HepG2 (cell line): ENCODE measurements around the gene POU2F2. TPM values are rescaled to one million over a fixed set of nuclear protein-coding genes. Genes with fewer than 3 reads are reported as not detected.

ENCODE experiments used
- ATAC-seq: fragments of 200-7000 bp; cut with Tn5 transposase; 3 replicates; pipeline ENCODE4 v1.9.1; 2020; ENCODE audit warnings: mild to moderate bottlenecking, moderate library complexity
- BruUV-seq: library from RNA; stranded (reverse); fragments of 400-500 nt; replicated peaks from 2 replicates; lab custom pipeline; 2021; lab: Mats Ljungman, UMichigan
- CTCF ChIA-PET: fragments of 300-600 bp; formaldehyde crosslinking; extraction: SDS; loops from one replicate; lab custom pipeline; 2021; ENCODE audit warnings: low total read pairs, inconsistent platforms, low intra/inter-chr PET ratio; lab: Yijun Ruan, JAX
- POLR2A ChIA-PET: fragments of 350-600 bp; sonication (Branson Sonifier 250); formaldehyde crosslinking; loops from one replicate; lab custom pipeline; 2020; ENCODE audit warnings: antibody characterized with exemption, inconsistent platforms; lab: Yijun Ruan, JAX
- DNase-seq: peaks from one replicate; pipeline ENCODE4 v3.0.0-alpha.2; 2015; ENCODE audit warnings: low spot score
- FAIRE-seq: peaks from 3 replicates; lab custom pipeline; 2011; peaks lifted over from hg19 to GRCh38; lab: Jason Lieb, UNC
- H2AFZ ChIP-seq: one replicate; pipeline ENCODE4 v1.6.1; 2011; ENCODE audit warnings: low read length, inconsistent platforms
- H3K27ac ChIP-seq: fragments of 300-600 bp; 3 replicates; pipeline ENCODE4 v1.8.0; 2011; ENCODE audit warnings: mixed run types, mild to moderate bottlenecking, mixed read lengths, low read length, inconsistent platforms; ENCODE audit not compliant: insufficient read depth; ENCODE audit errors: extremely low read length
- H3K27me3 ChIP-seq, 2 experiments: fragments of 200-600 bp in 1 of 2; 2 replicates in 1 of 2; 3 replicates in 1 of 2; pipeline versions ENCODE4 v1.6.0 to v1.8.0; 2011; ENCODE audit warnings: low read length in 2 of 2, mild to moderate bottlenecking in 2 of 2, moderate library complexity in 2 of 2, inconsistent platforms in 1 of 2; ENCODE audit not compliant: insufficient read depth in 2 of 2, control insufficient read depth in 1 of 2
- H3K36me3 ChIP-seq, 2 experiments: fragments of 200-600 bp in 1 of 2; replicated peaks in 1 of 2; 2 replicates in 1 of 2; 3 replicates in 1 of 2; pipeline versions ENCODE4 v1.5.1 to v1.8.0; 2011; ENCODE audit warnings: low read length in 2 of 2, inconsistent platforms in 1 of 2; ENCODE audit not compliant: insufficient read depth in 2 of 2, control insufficient read depth in 1 of 2
- H3K4me1 ChIP-seq: 2 replicates; pipeline ENCODE4 v1.5.1; 2012; ENCODE audit warnings: low read length, inconsistent platforms; ENCODE audit not compliant: insufficient read depth
- H3K4me2 ChIP-seq: 2 replicates; pipeline ENCODE4 v1.6.0; 2011; ENCODE audit warnings: low read depth, low read length, inconsistent platforms
- H3K4me3 ChIP-seq, 3 experiments: fragments of 200-600 bp in 1 of 3; sonication (generic), shearing (Covaris generic) in 1 of 3; replicated peaks in 1 of 3; 2 replicates each; pipeline ENCODE4 v1.5.1; 2011 to 2016; ENCODE audit warnings: low read length in 3 of 3, inconsistent platforms in 2 of 3, low read depth in 2 of 3, mild to moderate bottlenecking in 2 of 3, control low read depth in 1 of 3, mixed read lengths in 1 of 3; ENCODE audit not compliant: insufficient read depth in 1 of 3
- H3K79me2 ChIP-seq: one replicate; pipeline ENCODE4 v1.6.1; 2011; ENCODE audit warnings: low read length, inconsistent platforms; ENCODE audit not compliant: insufficient read depth
- H3K9ac ChIP-seq: 2 replicates; pipeline ENCODE4 v1.6.0; 2011; ENCODE audit warnings: mild to moderate bottlenecking, low read depth, low read length, inconsistent platforms; ENCODE audit not compliant: insufficient read depth
- H3K9me3 ChIP-seq: 2 replicates; pipeline ENCODE4 v1.5.1; 2012; ENCODE audit warnings: mild to moderate bottlenecking, low read length
- H4K20me1 ChIP-seq: 2 replicates; pipeline ENCODE4 v1.6.0; 2011; ENCODE audit warnings: inconsistent platforms, mild to moderate bottlenecking, low read length, moderate library complexity; ENCODE audit not compliant: insufficient read depth
- ATF1 ChIP-seq: IDR thresholded peaks from 2 replicates; pipeline ENCODE4 v1.6.1; 2016; ENCODE audit warnings: mild to moderate bottlenecking, control low read depth
- BORCS8-MEF2B ChIP-seq: sonication (generic); formaldehyde crosslinking; IDR thresholded peaks from 2 replicates; pipeline ENCODE4 v1.8.0; 2022; ENCODE audit warnings: mild to moderate bottlenecking, missing genetic modification reagents
- CHD4 ChIP-seq: fragments of 200-600 bp; sonication (generic); IDR thresholded peaks from 2 replicates; pipeline ENCODE4 v1.7.0; 2017; ENCODE audit warnings: mild to moderate bottlenecking, low read length, borderline replicate concordance
- GATAD2A ChIP-seq: IDR thresholded peaks from 2 replicates; pipeline ENCODE4 v1.6.1; 2016
- GTF3A ChIP-seq: sonication (generic); formaldehyde crosslinking; conservative IDR thresholded peaks from 2 replicates; pipeline ENCODE4 v1.4.0; 2020; ENCODE audit warnings: mild to moderate bottlenecking, missing genetic modification reagents
- IRX3 ChIP-seq: sonication (generic); formaldehyde crosslinking; IDR thresholded peaks from 2 replicates; pipeline ENCODE4 v1.8.1; 2023; ENCODE audit warnings: mild to moderate bottlenecking, low read depth, missing genetic modification reagents, borderline replicate concordance
- KDM4B ChIP-seq: sonication (generic); formaldehyde crosslinking; IDR thresholded peaks from 2 replicates; pipeline ENCODE4 v1.4.0; 2020; ENCODE audit warnings: missing genetic modification reagents
- MTERF4 ChIP-seq: sonication (generic); formaldehyde crosslinking; IDR thresholded peaks from 2 replicates; pipeline ENCODE4 v1.8.0; 2023; ENCODE audit warnings: mild to moderate bottlenecking, missing genetic modification reagents
- NFKB2 ChIP-seq: sonication (generic); formaldehyde crosslinking; IDR thresholded peaks from 2 replicates; pipeline ENCODE4 v1.4.0; 2020; ENCODE audit warnings: missing genetic modification reagents, borderline replicate concordance
- NFYC ChIP-seq: IDR thresholded peaks from 2 replicates; pipeline ENCODE4 v1.6.1; 2016; ENCODE audit warnings: missing genetic modification reagents, missing compliant biosample characterization
- NR1H2 ChIP-seq: sonication (generic); formaldehyde crosslinking; IDR thresholded peaks from 2 replicates; pipeline ENCODE4 v1.8.1; 2022; ENCODE audit warnings: low read depth, missing genetic modification reagents, borderline replicate concordance
- POLR2G ChIP-seq: fragments of 200-400 bp; formaldehyde crosslinking; IDR thresholded peaks from 2 replicates; pipeline ENCODE4 v1.6.1; 2018; ENCODE audit warnings: mild to moderate bottlenecking, low read depth, low read length, moderate library complexity
- SNAPC2 ChIP-seq: sonication (generic); formaldehyde crosslinking; IDR thresholded peaks from 2 replicates; pipeline ENCODE4 v1.8.1; 2022; ENCODE audit warnings: mild to moderate bottlenecking, missing genetic modification reagents
- SRF ChIP-seq: IDR thresholded peaks from 2 replicates; pipeline ENCODE4 v1.6.1; 2011; ENCODE audit warnings: mild to moderate bottlenecking, low read depth, low read length, moderate library complexity
- TFDP2 ChIP-seq: sonication (generic); formaldehyde crosslinking; IDR thresholded peaks from 2 replicates; pipeline ENCODE4 v1.4.0; 2020; ENCODE audit warnings: missing genetic modification reagents
- ZFP41 ChIP-seq: sonication (generic); formaldehyde crosslinking; IDR thresholded peaks from 2 replicates; pipeline ENCODE4 v1.4.0; 2020; ENCODE audit warnings: mild to moderate bottlenecking, missing genetic modification reagents, borderline replicate concordance
- ZNF275 ChIP-seq: sonication (generic); formaldehyde crosslinking; IDR thresholded peaks from 2 replicates; pipeline ENCODE4 v1.8.0; 2022; ENCODE audit warnings: missing genetic modification reagents, mild to moderate bottlenecking, inconsistent platforms, borderline replicate concordance
- ZNF333 ChIP-seq: sonication (generic); formaldehyde crosslinking; IDR thresholded peaks from 2 replicates; pipeline ENCODE4 v1.4.0; 2020; ENCODE audit warnings: mild to moderate bottlenecking, missing genetic modification reagents, borderline replicate concordance
- ZNF790 ChIP-seq: sonication (generic); formaldehyde crosslinking; IDR thresholded peaks from 2 replicates; pipeline ENCODE4 v1.8.0; 2022; ENCODE audit warnings: missing genetic modification reagents, mild to moderate bottlenecking, borderline replicate concordance
- WGBS: methylation state at CpG from one replicate; pipeline ENCODE4 v1.1.6; 2017; ENCODE audit warnings: low lambda C conversion rate; 5-methylcytosine and 5-hydroxymethylcytosine counted together
- in situ Hi-C: cut with HindIII; loops from 2 replicates; pipeline ENCODE4 v1.10.0; 2017; ENCODE audit warnings: low pct_unique_long_range_greater_than_20kb; ENCODE audit not compliant: extremely low pct_ligation_motif_present
- intact Hi-C: fragments of 100-400 bp; cut with micrococcal nuclease; formaldehyde crosslinking; loops from one replicate; pipeline ENCODE4 v1.10.0; 2022; ENCODE audit not compliant: unreplicated experiment
- polyA plus RNA-seq, 8 experiments: library from polyadenylated mRNA; depleted of rRNA in 3 of 8; stranded (reverse) in 7 of 8; unstranded in 1 of 8; fragments of >200 nt; fragmentation: Illumina TruSeq in 4 of 8; extraction: Trizol in 4 of 8; gene quantifications; 2 replicates each; pipeline versions ENCODE4 v1.2.1 to v1.2.3, GENCODE V29; 2011 to 2016; ENCODE audit warnings: low read depth in 4 of 8, missing spikeins in 1 of 8, mixed read lengths in 1 of 8; ENCODE audit not compliant: insufficient read depth in 1 of 8
- total RNA-seq, 5 experiments: library from RNA; depleted of rRNA; stranded (reverse); fragments of >200 nt; fragmentation: Illumina TruSeq; extraction: Trizol; gene quantifications; 2 replicates each; pipeline ENCODE4 v1.2.3, GENCODE V29; 2016; ENCODE audit warnings: low read depth in 1 of 5

Gene POU2F2
- total and polyA plus RNA-seq, 2 of the 13 experiments (the other 11 are each of a cell fraction or from before 2014, with no cell fraction given): 0.09 to 0.17 TPM

- Histone ChIP-seq H3K36me3 (no peaks in the 10 kb centered on the region), H3K27ac (no peak overlapping the region), H3K9me3 (no peaks in the 10 kb centered on the region), H3K4me3 (no peak overlapping the region), H3K9ac (no peak overlapping the region), H4K20me1 (no peaks in the 10 kb centered on the region), H2AFZ (no peak overlapping the region), H3K4me2 (no peak overlapping the region), H3K79me2 (no peaks in the 10 kb centered on the region), H3K27me3 (peaks cover 13 to 76% of the 10 kb centered on the region in 2 experiments; a peak in 4 of 5 replicates), H3K4me1 (peaks cover 9% of the 10 kb centered on the region; the same call in 1 of the 2 replicates)
- DNase-seq (no peak), ATAC-seq (no peak), FAIRE-seq (no peak)
- POLR2A ChIA-PET: no interaction called here
- CTCF ChIA-PET: no interaction called here
- WGBS: 4% methylated on average over 4 of the region's 8 CpGs
- BruUV-seq: no TSS peak
- intact Hi-C loops: no loop called here
- TF ChIP-seq SRF (no peak), NR1H2 (CRISPR knock-in tag) (no peak), ZFP41 (CRISPR knock-in tag) (no peak), SNAPC2 (CRISPR knock-in tag) (no peak), MTERF4 (CRISPR knock-in tag) (no peak), NFKB2 (CRISPR knock-in tag) (no peak), IRX3 (no peak), ZNF275 (no peak), BORCS8-MEF2B (CRISPR knock-in tag) (no peak), POLR2G (no peak), ZNF790 (CRISPR knock-in tag) (no peak), CHD4 (no peak), NFYC (no peak), KDM4B (CRISPR knock-in tag) (no peak), ATF1 (no peak), GATAD2A (CRISPR knock-in tag) (no peak), TFDP2 (CRISPR knock-in tag) (no peak), GTF3A (no peak), ZNF333 (no peak)
- in situ Hi-C loops: no loop called here
These were observed 24.3 kb upstream of the POU2F2 start for GRCh38 chr19:42156571-42156970.
